Sigmoid colon (tissue), 7 donors: ENCODE data around the gene PLCH1. TPM values are rescaled to one million over a fixed set of nuclear protein-coding genes. Genes with fewer than 3 reads are reported as not detected.

ENCODE experiments used
- DNase-seq: peaks from one replicate; pipeline ENCODE4 v3.0.0-alpha.2; 2019
- H3K27ac ChIP-seq, 4 donors: fragments of 200-600 bp; sonication (generic); one replicate each; pipeline ENCODE4 v1.5.1; 2016 to 2019; ENCODE audit warnings: mild to moderate bottlenecking in 1 of 4
- H3K27me3 ChIP-seq, 3 donors: fragments of 200-600 bp; sonication (generic); one replicate each; pipeline ENCODE4 v1.5.1; 2019; ENCODE audit warnings: mild to moderate bottlenecking in 1 of 3
- H3K36me3 ChIP-seq, 4 donors: fragments of 200-600 bp; sonication (generic); one replicate each; pipeline ENCODE4 v1.5.1; 2016 to 2019
- H3K4me1 ChIP-seq, 4 donors: fragments of 200-600 bp; sonication (generic); one replicate each; pipeline ENCODE4 v1.5.1; 2017 to 2019
- H3K4me3 ChIP-seq, 4 donors: fragments of 200-600 bp; sonication (generic); one replicate each; pipeline ENCODE4 v1.5.1; 2017 to 2019; ENCODE audit warnings: mild to moderate bottlenecking in 2 of 4, moderate library complexity in 1 of 4
- H3K9me3 ChIP-seq, 4 donors: fragments of 200-600 bp in 3 of 4; sonication (generic) in 3 of 4; one replicate each; pipeline versions ENCODE4 v1.5.1 to v1.6.1; 2013 to 2019
- EP300 ChIP-seq, 4 donors: sonication (generic); formaldehyde crosslinking; IDR thresholded peaks; one replicate each; pipeline ENCODE4 v1.6.1; 2017; ENCODE audit warnings: antibody characterized with exemption in 4 of 4
- POLR2A ChIP-seq, 2 donors: fragments of 450-650 bp; IDR thresholded peaks; one replicate each; pipeline ENCODE4 v1.6.1; 2016; ENCODE audit warnings: antibody characterized with exemption in 2 of 2, mild to moderate bottlenecking in 2 of 2, moderate library complexity in 2 of 2
- POLR2AphosphoS5 ChIP-seq, 4 donors: sonication (generic); formaldehyde crosslinking; IDR thresholded peaks; one replicate each; pipeline ENCODE4 v1.6.1; 2017; ENCODE audit warnings: antibody characterized with exemption in 4 of 4
- WGBS, 2 donors: extraction: QIAGEN DNeasy Blood & Tissue Kit; methylation state at CpG; one replicate each; pipeline ENCODE4 v1.1.7; 2013; 5-methylcytosine and 5-hydroxymethylcytosine counted together
- intact Hi-C: fragments of 100-400 bp; cut with DNase I; formaldehyde crosslinking; loops from one replicate; pipeline ENCODE4 v1.15.1; 2023
- polyA plus RNA-seq, 3 donors: library from polyadenylated mRNA; stranded (reverse); fragments of 200-250 nt; gene quantifications; one replicate each; pipeline ENCODE4 v1.2.3, GENCODE V29; 2013
- total RNA-seq, 4 donors: library from RNA; depleted of rRNA; stranded (reverse); fragments of >200 nt; gene quantifications; one replicate each; pipeline ENCODE4 v1.1.0, GENCODE V29; 2016
- TF ChIP-seq, protein P1 (sequence below), 4 experiments: fragments of 450-650 bp in 3 of 4; fragments of 200-600 bp in 1 of 4; IDR thresholded peaks; one replicate each; pipeline ENCODE4 v1.5.1; 2016 to 2019; ENCODE audit warnings: antibody characterized with exemption in 4 of 4, mild to moderate bottlenecking in 3 of 4, moderate library complexity in 2 of 4
- donor health status: healthy with polysubstance abuse.
- donor health status: Bipolar disorder and iron deficiency.
- donor health status: healthy.

The PLCH1 gene
- total and polyA plus RNA-seq, 7 donors: 0.36 to 1.9 (median 0.83) TPM

DNA sequence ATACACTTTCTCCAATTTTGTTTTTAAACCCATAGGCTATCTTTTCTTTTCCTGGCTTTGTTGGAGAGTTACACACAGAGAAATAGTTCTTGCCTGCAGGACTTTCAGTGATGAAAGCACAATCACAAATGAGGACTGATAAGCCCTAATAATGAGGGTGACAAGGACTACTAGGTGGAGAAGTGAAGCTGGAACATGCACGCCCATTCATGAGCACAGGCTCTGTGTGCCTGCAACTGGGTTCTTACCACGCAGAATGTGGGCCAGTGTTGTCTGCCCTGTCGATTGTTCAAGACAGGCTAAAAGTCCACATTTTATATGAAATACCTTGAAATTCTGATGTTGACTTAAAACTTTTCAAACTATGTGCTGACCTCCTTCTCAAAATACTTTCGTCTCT lies 289.1 kb downstream of the PLCH1 start:
- DNase-seq: no peak
- H3K4me3 ChIP-seq: no peak overlapping the region
- TF ChIP-seq, protein P1, sequence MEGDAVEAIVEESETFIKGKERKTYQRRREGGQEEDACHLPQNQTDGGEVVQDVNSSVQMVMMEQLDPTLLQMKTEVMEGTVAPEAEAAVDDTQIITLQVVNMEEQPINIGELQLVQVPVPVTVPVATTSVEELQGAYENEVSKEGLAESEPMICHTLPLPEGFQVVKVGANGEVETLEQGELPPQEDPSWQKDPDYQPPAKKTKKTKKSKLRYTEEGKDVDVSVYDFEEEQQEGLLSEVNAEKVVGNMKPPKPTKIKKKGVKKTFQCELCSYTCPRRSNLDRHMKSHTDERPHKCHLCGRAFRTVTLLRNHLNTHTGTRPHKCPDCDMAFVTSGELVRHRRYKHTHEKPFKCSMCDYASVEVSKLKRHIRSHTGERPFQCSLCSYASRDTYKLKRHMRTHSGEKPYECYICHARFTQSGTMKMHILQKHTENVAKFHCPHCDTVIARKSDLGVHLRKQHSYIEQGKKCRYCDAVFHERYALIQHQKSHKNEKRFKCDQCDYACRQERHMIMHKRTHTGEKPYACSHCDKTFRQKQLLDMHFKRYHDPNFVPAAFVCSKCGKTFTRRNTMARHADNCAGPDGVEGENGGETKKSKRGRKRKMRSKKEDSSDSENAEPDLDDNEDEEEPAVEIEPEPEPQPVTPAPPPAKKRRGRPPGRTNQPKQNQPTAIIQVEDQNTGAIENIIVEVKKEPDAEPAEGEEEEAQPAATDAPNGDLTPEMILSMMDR (IDR thresholded peaks at IDR 0.05): no peak
- no peak for TF ChIP-seq POLR2AphosphoS5 (IDR thresholded peaks at IDR 0.05)
- H3K9me3 ChIP-seq: no peaks in the 10 kb centered on the region
- no peak overlapping the region for H3K27ac ChIP-seq
- H3K27me3 ChIP-seq: no peaks in the 10 kb centered on the region
- H3K4me1 ChIP-seq: no peaks in the 10 kb centered on the region
- 95 to 97% methylated on average over 4 of the region's 4 CpGs for WGBS, 2 donors
- H3K36me3 ChIP-seq: no peaks in the 10 kb centered on the region
- intact Hi-C loops: no loop called here

DNA sequence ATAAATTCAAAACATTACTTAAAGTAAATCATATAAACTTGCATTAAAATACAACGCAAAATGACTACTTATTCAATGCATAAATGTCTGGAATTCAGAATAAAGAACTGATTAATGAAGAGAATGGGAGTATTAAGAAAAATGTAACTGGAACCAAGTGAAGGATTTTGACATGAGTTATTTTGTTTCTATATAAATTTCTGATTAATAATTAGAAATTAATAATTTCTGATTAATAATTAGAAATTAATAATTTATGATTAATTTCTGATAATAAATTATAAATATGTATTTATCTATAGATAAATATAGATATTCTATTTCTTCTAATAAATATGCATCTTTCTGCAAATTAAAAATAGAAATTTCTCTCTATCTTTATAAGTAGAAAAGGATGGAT lies 291.4 kb downstream of the PLCH1 start:
- intact Hi-C loops: no loop called here
- TF ChIP-seq, protein P1 (IDR thresholded peaks at IDR 0.05): no peak
- TF ChIP-seq POLR2A (IDR thresholded peaks at IDR 0.05) (no peak), EP300 (IDR thresholded peaks at IDR 0.05) (no peak), POLR2AphosphoS5 (IDR thresholded peaks at IDR 0.05) (no peak)
- Histone ChIP-seq H3K27ac (no peak overlapping the region), H3K9me3 (no peaks in the 10 kb centered on the region), H3K4me3 (no peak overlapping the region), H3K36me3 (no peaks in the 10 kb centered on the region), H3K4me1 (no peaks in the 10 kb centered on the region), H3K27me3 (no peaks in the 10 kb centered on the region)
- no peak for DNase-seq
- 91% methylated on average over 1 of the region's 1 CpG for WGBS, 2 donors

GRCh38 chr3:155449613-155450267 lies 295.1 kb downstream of the PLCH1 start:
- H3K4me1 ChIP-seq: no peaks in the 10 kb centered on the region
- intact Hi-C loops: no loop called here
- H3K9me3 ChIP-seq: no peaks in the 10 kb centered on the region
- no peak overlapping the region for H3K4me3 ChIP-seq
- H3K27ac ChIP-seq: no peak overlapping the region
- H3K27me3 ChIP-seq: no peaks in the 10 kb centered on the region
- H3K36me3 ChIP-seq: no peaks in the 10 kb centered on the region
- DNase-seq: no peak
- WGBS, 2 donors: 82% methylated on average over 3 of the region's 3 CpGs
- TF ChIP-seq POLR2AphosphoS5 (IDR thresholded peaks at IDR 0.05) (no peak), EP300 (IDR thresholded peaks at IDR 0.05) (no peak), POLR2A (IDR thresholded peaks at IDR 0.05) (no peak)
- TF ChIP-seq, protein P1 (IDR thresholded peaks at IDR 0.05): no peak

- no peak overlapping the region for H3K4me3 ChIP-seq
- TF ChIP-seq, protein P1 (IDR thresholded peaks at IDR 0.05): no peak
- TF ChIP-seq EP300 (IDR thresholded peaks at IDR 0.05): no peak
- no peaks in the 10 kb centered on the region for H3K27me3 ChIP-seq
- WGBS, 2 donors: 84 to 89% methylated on average over 3 of the region's 3 CpGs
- H3K4me1 ChIP-seq: no peaks in the 10 kb centered on the region
- H3K9me3 ChIP-seq: no peaks in the 10 kb centered on the region
- H3K27ac ChIP-seq: no peak overlapping the region
- DNase-seq: no peak
- no peaks in the 10 kb centered on the region for H3K36me3 ChIP-seq
- intact Hi-C loops: no loop called here
These were observed 296.3 kb downstream of the PLCH1 start for GRCh38 chr3:155448531-155448930.

GRCh38 chr3:155446366-155446765 lies 298.5 kb downstream of the PLCH1 start:
- WGBS, 2 donors: 92 to 93% methylated on average over 2 of the region's 2 CpGs
- H3K36me3 ChIP-seq: no peaks in the 10 kb centered on the region
- intact Hi-C loops: no loop called here
- no peak overlapping the region for H3K4me3 ChIP-seq
- no peak overlapping the region for H3K27ac ChIP-seq
- H3K9me3 ChIP-seq: no peaks in the 10 kb centered on the region
- TF ChIP-seq POLR2AphosphoS5 (IDR thresholded peaks at IDR 0.05) (no peak), POLR2A (IDR thresholded peaks at IDR 0.05) (no peak), EP300 (IDR thresholded peaks at IDR 0.05) (no peak)
- TF ChIP-seq, protein P1 (IDR thresholded peaks at IDR 0.05): no peak
- no peaks in the 10 kb centered on the region for H3K27me3 ChIP-seq
- H3K4me1 ChIP-seq: no peaks in the 10 kb centered on the region
- DNase-seq: no peak
